IPS-15b (cell line): ENCODE results near the gene THTPA.

ENCODE experiments used
- H3K27me3 ChIP-seq: one replicate; pipeline ENCODE4 v1.6.1; 2013; ENCODE audit warnings: low read length; ENCODE audit not compliant: control insufficient read depth, insufficient read depth
- H3K36me3 ChIP-seq: one replicate; pipeline ENCODE4 v1.6.1; 2013; ENCODE audit warnings: low read length; ENCODE audit not compliant: control insufficient read depth, insufficient read depth
- H3K4me1 ChIP-seq: one replicate; pipeline ENCODE4 v1.6.1; 2013; ENCODE audit warnings: mild to moderate bottlenecking, low read length; ENCODE audit not compliant: control insufficient read depth, insufficient read depth
- H3K4me3 ChIP-seq: one replicate; pipeline ENCODE4 v1.5.1; 2013; ENCODE audit warnings: low read depth, low read length
- H3K9ac ChIP-seq: one replicate; pipeline ENCODE4 v1.6.1; 2013; ENCODE audit warnings: low read depth, mild to moderate bottlenecking, low read length
- H3K9me3 ChIP-seq: one replicate; pipeline ENCODE4 v1.6.1; 2013; ENCODE audit warnings: mild to moderate bottlenecking, low read length; ENCODE audit not compliant: control insufficient read depth, insufficient read depth

Gene THTPA

GRCh38 chr14:23523229-23524016 lies 32.6 kb upstream of the THTPA start:
- Histone ChIP-seq H3K9me3 (no peaks in the 10 kb centered on the region), H3K4me1 (peaks cover 14% of the 10 kb centered on the region), H3K27me3 (no peaks in the 10 kb centered on the region), H3K36me3 (peaks cover 36% of the 10 kb centered on the region), H3K9ac (no peak overlapping the region), H3K4me3 (no peak overlapping the region)

DNA sequence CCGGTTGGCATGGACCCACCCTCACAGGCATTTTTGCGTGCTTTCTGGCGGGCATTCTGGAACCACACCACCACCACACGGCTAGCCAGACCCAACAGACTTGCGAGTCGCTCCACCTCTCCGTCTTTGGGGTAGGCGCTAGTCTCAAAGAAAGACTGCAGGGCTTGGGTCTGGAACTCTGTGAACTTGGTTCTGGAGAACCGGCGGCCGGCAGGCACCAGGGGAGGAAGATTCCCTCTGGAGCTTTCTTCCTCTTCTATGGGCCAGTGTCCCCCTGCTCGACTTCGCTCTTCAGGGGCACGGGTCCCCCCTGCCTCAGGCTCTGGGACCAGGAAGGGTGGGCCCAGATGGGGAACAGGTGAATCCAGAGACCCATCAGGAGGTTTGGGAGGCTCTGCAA lies 31.1 kb upstream of the THTPA start:
- H3K4me1 ChIP-seq, result peaks cover 12% of the 10 kb centered on the region
- H3K36me3 ChIP-seq, result peaks cover 42% of the 10 kb centered on the region
- H3K4me3 ChIP-seq, result no peak overlapping the region
- H3K27me3 ChIP-seq, result no peaks in the 10 kb centered on the region
- H3K9me3 ChIP-seq, result no peaks in the 10 kb centered on the region
- no peak overlapping the region for H3K9ac ChIP-seq

DNA sequence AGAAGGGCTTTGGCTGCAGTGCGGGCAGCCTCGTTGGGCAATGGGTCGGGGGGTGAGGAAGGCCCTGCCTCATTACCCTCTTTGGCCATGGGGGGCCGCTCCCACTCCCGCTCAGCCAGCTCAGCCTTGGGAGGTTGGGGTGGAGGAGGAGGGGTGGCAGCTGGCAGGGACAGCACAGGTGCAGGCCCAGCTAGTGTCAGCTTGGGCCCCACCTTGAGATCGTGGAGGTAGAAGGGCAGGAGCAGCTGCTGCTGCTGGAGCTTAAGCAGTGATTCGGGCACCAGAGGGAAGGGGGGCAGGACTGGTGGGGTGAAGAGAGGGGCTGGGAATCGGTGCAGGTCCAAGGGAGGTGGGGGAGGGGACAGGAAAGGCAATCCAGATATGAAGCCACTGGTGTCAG lies 30.5 kb upstream of the THTPA start:
- H3K4me1 ChIP-seq, result peaks cover 12% of the 10 kb centered on the region
- no peak overlapping the region for H3K9ac ChIP-seq
- no peak overlapping the region for H3K4me3 ChIP-seq
- no peaks in the 10 kb centered on the region for H3K27me3 ChIP-seq
- peaks cover 43% of the 10 kb centered on the region for H3K36me3 ChIP-seq
- no peaks in the 10 kb centered on the region for H3K9me3 ChIP-seq

DNA sequence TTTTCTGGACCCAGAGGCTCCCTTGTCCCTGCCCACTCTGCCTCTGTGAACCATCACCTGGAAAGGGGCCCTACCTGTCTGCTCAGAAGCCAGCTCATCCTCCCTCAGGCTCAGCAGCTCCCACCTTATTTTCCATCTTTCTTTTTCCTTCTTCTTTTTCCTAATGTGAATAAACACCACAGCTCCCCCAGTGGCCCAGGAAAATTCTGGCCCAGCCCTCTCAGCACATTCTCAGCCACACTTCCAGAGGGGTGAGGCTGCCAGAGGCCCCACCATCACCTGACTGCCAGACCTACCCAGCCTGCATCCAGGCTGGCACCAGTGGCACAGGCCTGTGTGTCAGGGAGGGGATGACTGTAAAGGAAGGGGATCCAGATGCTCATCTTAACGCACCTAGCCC lies 27.5 kb upstream of the THTPA start:
- Histone ChIP-seq H3K9me3 (no peaks in the 10 kb centered on the region), H3K36me3 (peaks cover 56% of the 10 kb centered on the region), H3K9ac (no peak overlapping the region), H3K4me1 (peaks cover 9% of the 10 kb centered on the region), H3K27me3 (no peaks in the 10 kb centered on the region), H3K4me3 (no peak overlapping the region)

GRCh38 chr14:23529016-23529415 lies 27.1 kb upstream of the THTPA start:
- Histone ChIP-seq H3K9me3 (no peaks in the 10 kb centered on the region), H3K4me3 (no peak overlapping the region), H3K4me1 (peaks cover 9% of the 10 kb centered on the region), H3K9ac (no peak overlapping the region), H3K36me3 (peaks cover 59% of the 10 kb centered on the region), H3K27me3 (no peaks in the 10 kb centered on the region)

- Histone ChIP-seq H3K36me3 (peaks cover 66% of the 10 kb centered on the region), H3K9me3 (no peaks in the 10 kb centered on the region), H3K4me3 (no peak overlapping the region), H3K4me1 (peaks cover 9% of the 10 kb centered on the region), H3K27me3 (no peaks in the 10 kb centered on the region), H3K9ac (no peak overlapping the region)
Observed at GRCh38 chr14:23530375-23531055, 25.6 kb upstream of the THTPA start.

DNA sequence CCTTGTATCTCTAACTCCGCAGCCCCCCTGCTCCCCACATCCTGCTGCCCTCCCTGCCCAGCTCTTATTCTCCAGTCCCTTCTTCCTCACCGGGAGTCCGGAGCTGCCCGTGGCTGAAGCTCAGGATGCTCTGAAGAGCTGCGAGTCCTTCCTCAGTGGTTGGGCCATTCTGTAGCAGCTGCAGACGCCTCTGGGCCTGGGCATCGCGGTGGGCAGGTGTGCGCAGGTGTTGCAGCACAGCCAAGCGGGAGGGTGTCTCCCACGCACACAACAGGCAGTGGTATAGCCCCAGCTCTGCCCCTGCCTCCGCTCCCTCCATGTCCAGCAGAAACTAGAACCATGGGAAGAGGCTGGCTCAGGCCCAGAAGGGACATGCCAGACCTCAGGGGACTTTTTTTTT lies 24.7 kb upstream of the THTPA start:
- H3K9me3 ChIP-seq, result no peaks in the 10 kb centered on the region
- no peak overlapping the region for H3K9ac ChIP-seq
- peaks cover 13% of the 10 kb centered on the region for H3K4me1 ChIP-seq
- no peak overlapping the region for H3K4me3 ChIP-seq
- H3K36me3 ChIP-seq, result peaks cover 57% of the 10 kb centered on the region
- H3K27me3 ChIP-seq, result no peaks in the 10 kb centered on the region

- no peak overlapping the region for H3K4me3 ChIP-seq
- H3K4me1 ChIP-seq, result peaks cover 16% of the 10 kb centered on the region
- no peak overlapping the region for H3K9ac ChIP-seq
- H3K9me3 ChIP-seq, result no peaks in the 10 kb centered on the region
- H3K36me3 ChIP-seq, result peaks cover 46% of the 10 kb centered on the region
- no peaks in the 10 kb centered on the region for H3K27me3 ChIP-seq
Observed at GRCh38 chr14:23532658-23533057, 23.4 kb upstream of the THTPA start.

GRCh38 chr14:23533652-23534435 lies 22.2 kb upstream of the THTPA start:
- H3K27me3 ChIP-seq, result no peaks in the 10 kb centered on the region
- H3K4me3 ChIP-seq, result no peak overlapping the region
- peaks cover 6% of the 10 kb centered on the region for H3K4me1 ChIP-seq
- no peak overlapping the region for H3K9ac ChIP-seq
- H3K36me3 ChIP-seq, result peaks cover 46% of the 10 kb centered on the region
- no peaks in the 10 kb centered on the region for H3K9me3 ChIP-seq

GRCh38 chr14:23535943-23536342 lies 20.1 kb upstream of the THTPA start:
- peaks cover 35% of the 10 kb centered on the region for H3K36me3 ChIP-seq
- H3K4me1 ChIP-seq, result peaks cover 18% of the 10 kb centered on the region
- no peaks in the 10 kb centered on the region for H3K27me3 ChIP-seq
- H3K9ac ChIP-seq, result no peak overlapping the region
- no peak overlapping the region for H3K4me3 ChIP-seq
- no peaks in the 10 kb centered on the region for H3K9me3 ChIP-seq

DNA sequence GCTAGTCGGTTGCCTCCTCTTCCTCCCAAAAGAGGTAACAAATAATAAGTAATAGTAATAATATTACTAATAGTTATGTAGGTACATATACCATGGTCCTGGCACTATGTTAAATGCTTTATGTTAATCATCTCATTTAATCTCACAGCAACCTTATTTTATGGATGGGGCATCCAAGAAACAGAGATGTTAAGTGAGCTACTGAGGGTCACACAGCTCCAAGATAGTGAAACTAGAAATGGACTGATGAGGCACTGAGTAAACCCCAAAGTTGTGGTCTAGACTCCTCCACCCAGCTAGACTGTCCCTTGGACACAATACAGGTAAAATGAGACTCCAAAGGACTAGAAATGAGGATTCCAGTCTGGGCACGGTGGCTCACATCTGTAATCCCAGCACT lies 19.6 kb upstream of the THTPA start:
- peaks cover 32% of the 10 kb centered on the region for H3K36me3 ChIP-seq
- H3K4me3 ChIP-seq, result no peak overlapping the region
- H3K27me3 ChIP-seq, result no peaks in the 10 kb centered on the region
- peaks cover 18% of the 10 kb centered on the region for H3K4me1 ChIP-seq
- H3K9ac ChIP-seq, result no peak overlapping the region
- no peaks in the 10 kb centered on the region for H3K9me3 ChIP-seq
